DMS153 treated with DMSO at 0.1 percent for 48 hours (cell line): Measurements from ENCODE around the gene FBLN5.

ENCODE experiments used
- DNase-seq: peaks from one replicate; lab custom pipeline; 2025; ENCODE audit not compliant: unreplicated experiment; lab: John Stamatoyannopoulos, UW

Gene FBLN5

GRCh38 chr14:91834571-91834970 lies 112.9 kb downstream of the FBLN5 start:
- no peak for DNase-seq

GRCh38 chr14:91831337-91831736 lies 116.2 kb downstream of the FBLN5 start:
- DNase-seq = peak; percentile 14

- peak; percentile 52 for DNase-seq
Observed at GRCh38 chr14:91830777-91831176, 116.7 kb downstream of the FBLN5 start.

- no peak for DNase-seq
Observed at GRCh38 chr14:91829511-91829910, 118.0 kb downstream of the FBLN5 start.

GRCh38 chr14:91827746-91828145 lies 119.7 kb downstream of the FBLN5 start:
- DNase-seq = no peak
